Glutamatergic neuron (in vitro differentiated cells): ENCODE data around the gene ARHGAP33. TPM values are rescaled to one million over a fixed set of nuclear protein-coding genes. Genes with fewer than 3 reads are reported as not detected.

Experiments
- DNase-seq: peaks from one replicate; pipeline ENCODE4 v3.0.0; 2022
- H3K27ac Mint-ChIP-seq: one replicate; pipeline ENCODE4 v1.8.0; 2020; ENCODE audit warnings: mild to moderate bottlenecking, mixed read lengths, inconsistent platforms; ENCODE audit not compliant: unreplicated experiment
- H3K27me3 Mint-ChIP-seq: one replicate; pipeline ENCODE4 v1.8.0; 2020; ENCODE audit warnings: mild to moderate bottlenecking, moderate library complexity, mixed read lengths, inconsistent platforms; ENCODE audit not compliant: unreplicated experiment
- H3K36me3 Mint-ChIP-seq: one replicate; pipeline ENCODE4 v1.8.0; 2020; ENCODE audit warnings: mild to moderate bottlenecking, mixed read lengths, inconsistent platforms; ENCODE audit not compliant: unreplicated experiment
- H3K4me1 Mint-ChIP-seq: one replicate; pipeline ENCODE4 v1.8.0; 2020; ENCODE audit warnings: mild to moderate bottlenecking, low read depth, mixed read lengths, inconsistent platforms; ENCODE audit not compliant: unreplicated experiment
- H3K4me3 Mint-ChIP-seq: one replicate; pipeline ENCODE4 v1.8.0; 2020; ENCODE audit warnings: mild to moderate bottlenecking, mixed read lengths, inconsistent platforms; ENCODE audit not compliant: unreplicated experiment
- H3K9me3 Mint-ChIP-seq: one replicate; pipeline ENCODE4 v1.8.0; 2020; ENCODE audit warnings: mild to moderate bottlenecking, moderate library complexity, mixed read lengths, inconsistent platforms; ENCODE audit not compliant: unreplicated experiment
- CTCF ChIP-seq: fragments of 200-600 bp; sonication (generic); IDR thresholded peaks from one replicate; pipeline ENCODE4 v1.5.0; 2021; ENCODE audit not compliant: partially characterized antibody, unreplicated experiment
- total RNA-seq: library from RNA; stranded (reverse); fragmentation: NEBNext Ultra II Directional; extraction: Animal tissue kit (Norgen Biotek cat#: 25700); gene quantifications from one replicate; pipeline ENCODE4 v1.2.1, GENCODE V29; 2021; ENCODE audit not compliant: unreplicated experiment

ARHGAP33 gene
- total RNA-seq, 1 donor from 2014 or later = 180 TPM

- Mint-ChIP-seq H3K4me1 (no peaks in the 10 kb centered on the region), H3K27ac (no peak overlapping the region), H3K36me3 (no peaks in the 10 kb centered on the region), H3K27me3 (peaks cover 10% of the 10 kb centered on the region), H3K9me3 (peaks cover 3% of the 10 kb centered on the region), H3K4me3 (no peak overlapping the region)
- DNase-seq = no peak
- no peak for TF ChIP-seq CTCF
Measured at GRCh38 chr19:35729763-35730162, 45.6 kb upstream of the ARHGAP33 start.

GRCh38 chr19:35730326-35730725 is 45.0 kb upstream of the ARHGAP33 start:
- Mint-ChIP-seq H3K4me3 (no peak overlapping the region), H3K27ac (no peak overlapping the region), H3K9me3 (peaks cover 3% of the 10 kb centered on the region), H3K36me3 (no peaks in the 10 kb centered on the region), H3K27me3 (peaks cover 10% of the 10 kb centered on the region), H3K4me1 (no peaks in the 10 kb centered on the region)
- DNase-seq = no peak
- no peak for TF ChIP-seq CTCF

GRCh38 chr19:35731353-35731752 is 44.0 kb upstream of the ARHGAP33 start:
- Mint-ChIP-seq H3K27me3 (peaks cover 10% of the 10 kb centered on the region), H3K36me3 (peaks cover 4% of the 10 kb centered on the region), H3K9me3 (peaks cover 3% of the 10 kb centered on the region), H3K4me3 (no peak overlapping the region), H3K27ac (no peak overlapping the region), H3K4me1 (no peaks in the 10 kb centered on the region)
- no peak for TF ChIP-seq CTCF
- no peak for DNase-seq

GRCh38 chr19:35731779-35732405 is 43.5 kb upstream of the ARHGAP33 start:
- Mint-ChIP-seq H3K27me3 (peaks cover 10% of the 10 kb centered on the region), H3K4me3 (no peak overlapping the region), H3K36me3 (peaks cover 4% of the 10 kb centered on the region), H3K4me1 (no peaks in the 10 kb centered on the region), H3K9me3 (peaks cover 5% of the 10 kb centered on the region), H3K27ac (no peak overlapping the region)
- TF ChIP-seq CTCF = no peak
- DNase-seq = no peak

- H3K4me3 Mint-ChIP-seq = no peak overlapping the region
Measured at GRCh38 chr19:35732540-35733179, 42.7 kb upstream of the ARHGAP33 start.

More at GRCh38 chr19:35732540-35733179, 42.7 kb upstream of the ARHGAP33 start:
- peaks cover 4% of the 10 kb centered on the region for H3K36me3 Mint-ChIP-seq
- H3K27ac Mint-ChIP-seq = no peak overlapping the region
- peaks cover 10% of the 10 kb centered on the region for H3K27me3 Mint-ChIP-seq
- peaks cover 5% of the 10 kb centered on the region for H3K9me3 Mint-ChIP-seq
- TF ChIP-seq CTCF = no peak
- no peaks in the 10 kb centered on the region for H3K4me1 Mint-ChIP-seq
- DNase-seq = no peak
